ENCODE results near the gene RFPL3.

DNA sequence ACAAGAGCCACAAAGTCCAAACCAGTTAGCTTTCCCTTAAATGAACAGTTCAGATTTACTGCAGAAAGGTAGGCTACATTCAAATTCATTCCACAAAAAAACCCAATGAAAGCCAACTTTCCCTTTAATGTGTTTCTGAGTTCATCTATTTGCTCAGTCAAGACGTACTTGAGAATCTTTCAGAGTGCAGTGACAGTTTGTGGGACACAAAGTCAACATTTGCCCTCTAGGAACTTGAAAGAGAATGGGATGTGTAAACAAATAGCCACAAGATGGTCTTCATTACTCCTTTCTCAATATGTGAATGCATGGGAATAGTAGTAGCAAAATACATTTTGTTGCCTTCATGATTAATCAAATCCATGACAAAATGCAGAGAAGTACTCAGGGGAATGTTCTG, 38.6 kb downstream of the RFPL3 start:
- TF ChIP-seq, protein P1, sequence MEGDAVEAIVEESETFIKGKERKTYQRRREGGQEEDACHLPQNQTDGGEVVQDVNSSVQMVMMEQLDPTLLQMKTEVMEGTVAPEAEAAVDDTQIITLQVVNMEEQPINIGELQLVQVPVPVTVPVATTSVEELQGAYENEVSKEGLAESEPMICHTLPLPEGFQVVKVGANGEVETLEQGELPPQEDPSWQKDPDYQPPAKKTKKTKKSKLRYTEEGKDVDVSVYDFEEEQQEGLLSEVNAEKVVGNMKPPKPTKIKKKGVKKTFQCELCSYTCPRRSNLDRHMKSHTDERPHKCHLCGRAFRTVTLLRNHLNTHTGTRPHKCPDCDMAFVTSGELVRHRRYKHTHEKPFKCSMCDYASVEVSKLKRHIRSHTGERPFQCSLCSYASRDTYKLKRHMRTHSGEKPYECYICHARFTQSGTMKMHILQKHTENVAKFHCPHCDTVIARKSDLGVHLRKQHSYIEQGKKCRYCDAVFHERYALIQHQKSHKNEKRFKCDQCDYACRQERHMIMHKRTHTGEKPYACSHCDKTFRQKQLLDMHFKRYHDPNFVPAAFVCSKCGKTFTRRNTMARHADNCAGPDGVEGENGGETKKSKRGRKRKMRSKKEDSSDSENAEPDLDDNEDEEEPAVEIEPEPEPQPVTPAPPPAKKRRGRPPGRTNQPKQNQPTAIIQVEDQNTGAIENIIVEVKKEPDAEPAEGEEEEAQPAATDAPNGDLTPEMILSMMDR (conservative IDR thresholded peaks at IDR 0.05; ENCODE audit: low read depth, low read length): no peak
- TF ChIP-seq EZH2 (IDR thresholded peaks at IDR 0.05; ENCODE audit: low read length, unreplicated experiment): no peak
